GM12873 (cell line): ENCODE data around the gene PLBD2.

Experiments
- CTCF ChIP-seq: IDR thresholded peaks from 2 replicates; pipeline ENCODE4 v1.5.1; 2012; ENCODE audit warnings: low read depth, mild to moderate bottlenecking, moderate library complexity, low read length, control low read depth; ENCODE audit not compliant: insufficient read depth; ENCODE audit errors: missing control alignments

The PLBD2 gene

GRCh38 chr12:113339540-113339939 is 18.8 kb upstream of the PLBD2 start:
- TF ChIP-seq CTCF: no peak

GRCh38 chr12:113340061-113340460 is 18.3 kb upstream of the PLBD2 start:
- no peak for TF ChIP-seq CTCF

GRCh38 chr12:113341535-113341934 is 16.9 kb upstream of the PLBD2 start:
- no peak for TF ChIP-seq CTCF

- TF ChIP-seq CTCF: no peak
Measured at GRCh38 chr12:113345318-113345717, 13.1 kb upstream of the PLBD2 start.

GRCh38 chr12:113346353-113346752 is 12.0 kb upstream of the PLBD2 start:
- TF ChIP-seq CTCF: no peak

- TF ChIP-seq CTCF: no peak
Measured at GRCh38 chr12:113347107-113347506, 11.3 kb upstream of the PLBD2 start.

GRCh38 chr12:113347892-113348291 is 10.5 kb upstream of the PLBD2 start:
- no peak for TF ChIP-seq CTCF

- TF ChIP-seq CTCF: no peak
Measured at GRCh38 chr12:113348849-113349536, 9.4 kb upstream of the PLBD2 start.
